Stomach (tissue), 9 donors: ENCODE results near the gene APRT. TPM values are rescaled to one million over a fixed set of nuclear protein-coding genes. Genes with fewer than 3 reads are reported as not detected.

Experiments
- DNase-seq, 2 donors: peaks; one replicate each; pipeline versions ENCODE4 v3.0.0 to v3.0.0-alpha.2; 2013 to 2019
- H3K27ac ChIP-seq, 5 donors: fragments of 200-600 bp in 4 of 5; sonication (generic) in 4 of 5; one replicate each; pipeline ENCODE4 v1.5.1; 2013 to 2019; ENCODE audit warnings: mild to moderate bottlenecking in 1 of 5, moderate library complexity in 1 of 5
- H3K27me3 ChIP-seq, 3 donors: fragments of 200-600 bp; sonication (generic); one replicate each; pipeline ENCODE4 v1.5.1; 2017 to 2019; ENCODE audit warnings: mixed run types in 1 of 3
- H3K36me3 ChIP-seq, 4 donors: fragments of 200-600 bp; sonication (generic); 1 replicate in 3 of 4; 2 replicates in 1 of 4; pipeline ENCODE4 v1.5.1; 2016 to 2019
- H3K4me1 ChIP-seq, 4 donors: fragments of 200-600 bp; sonication (generic); one replicate each; pipeline ENCODE4 v1.5.1; 2016 to 2019
- H3K4me3 ChIP-seq, 4 donors: fragments of 200-600 bp; sonication (generic) in 3 of 4; one replicate each; pipeline ENCODE4 v1.5.1; 2016 to 2019; ENCODE audit warnings: mild to moderate bottlenecking in 1 of 4
- H3K9me3 ChIP-seq, 4 donors: fragments of 200-600 bp; sonication (generic); one replicate each; pipeline ENCODE4 v1.5.1; 2016 to 2019
- CTCF ChIP-seq, 7 experiments: fragments of 450-650 bp in 4 of 7; fragments of 200-600 bp in 3 of 7; sonication (generic) in 3 of 7; IDR thresholded peaks; one replicate each; pipeline ENCODE4 v1.5.1; 2016 to 2019; ENCODE audit warnings: antibody characterized with exemption in 7 of 7, control low read depth in 2 of 7, mild to moderate bottlenecking in 1 of 7
- EP300 ChIP-seq: sonication (generic); formaldehyde crosslinking; IDR thresholded peaks from one replicate; pipeline ENCODE4 v1.6.1; 2017; ENCODE audit warnings: antibody characterized with exemption
- POLR2A ChIP-seq, 4 donors: fragments of 450-650 bp; IDR thresholded peaks; one replicate each; pipeline ENCODE4 v1.6.1; 2016; ENCODE audit warnings: antibody characterized with exemption in 4 of 4, control low read depth in 2 of 4, mild to moderate bottlenecking in 1 of 4, moderate library complexity in 1 of 4
- POLR2AphosphoS5 ChIP-seq, 3 donors: sonication (generic); formaldehyde crosslinking; IDR thresholded peaks; one replicate each; pipeline ENCODE4 v1.6.1; 2016; ENCODE audit warnings: antibody characterized with exemption in 3 of 3
- WGBS, 5 donors: extraction: QIAGEN DNeasy Blood & Tissue Kit in 3 of 5; methylation state at CpG; one replicate each; pipeline versions ENCODE4 v1.1.5 to v1.1.7; 2013 to 2018; 5-methylcytosine and 5-hydroxymethylcytosine counted together
- intact Hi-C: fragments of 100-400 bp; cut with DNase I; formaldehyde crosslinking; loops from one replicate; pipeline ENCODE4 v1.15.1; 2023; ENCODE audit warnings: low total_unique reads
- polyA plus RNA-seq, 3 donors: library from polyadenylated mRNA; stranded (reverse); fragments of 200-250 nt; gene quantifications; one replicate each; pipeline ENCODE4 v1.2.3, GENCODE V29; 2013
- total RNA-seq, 5 donors: library from RNA; depleted of rRNA; stranded (reverse); fragments of >200 nt; gene quantifications; one replicate each; pipeline versions ENCODE4 v1.1.0 to v1.2.3, GENCODE V29; 2014 to 2016
- donor health status: healthy with polysubstance abuse.
- donor health status: Bipolar disorder and iron deficiency.
- donor health status: healthy.

Gene APRT
- total and polyA plus RNA-seq, 8 donors: 18.1 to 340 (median 232) TPM

GRCh38 chr16:88857728-88858339 lies 46.1 kb upstream of the APRT start:
- no peaks in the 10 kb centered on the region for H3K27me3 ChIP-seq
- peaks cover 24 to 48% (median 44%) of the 10 kb centered on the region in 4 donors for H3K4me1 ChIP-seq
- no peaks in the 10 kb centered on the region for H3K9me3 ChIP-seq
- TF ChIP-seq CTCF (IDR thresholded peaks at IDR 0.05) (peak in 5 of 7 experiments; percentile 14 to 58 (median 48)), EP300 (no peak), POLR2A (IDR thresholded peaks at IDR 0.05) (no peak), POLR2AphosphoS5 (IDR thresholded peaks at IDR 0.05) (peak in 1 of 3 donors; percentile 38)
- intact Hi-C loops: no loop called here
- H3K27ac ChIP-seq: peak overlapping the region; percentile 89 to 94 (median 92)
- peak overlapping the region; percentile 95 to 99 (median 97) for H3K4me3 ChIP-seq
- WGBS, 5 donors: 13 to 16% (median 14%) methylated on average over 12 of the region's 12 CpGs
- peaks cover 33 to 57% (median 51%) of the 10 kb centered on the region in 4 donors for H3K36me3 ChIP-seq
- peak; percentile 76 to 92 for DNase-seq

- Histone ChIP-seq H3K9me3 (no peaks in the 10 kb centered on the region), H3K4me1 (peaks cover 24 to 48% (median 44%) of the 10 kb centered on the region in 4 donors), H3K27me3 (no peaks in the 10 kb centered on the region), H3K27ac (peak within 1 kb of the TSS; percentile 91 to 94 (median 92)), H3K36me3 (peaks cover 28 to 51% (median 43%) of the 10 kb centered on the region in 4 donors), H3K4me3 (peak within 1 kb of the TSS; percentile 95 to 99 (median 97))
- TF ChIP-seq CTCF (IDR thresholded peaks at IDR 0.05) (no peak), POLR2AphosphoS5 (IDR thresholded peaks at IDR 0.05) (peak; percentile 86 to 97 (median 92)), EP300 (no peak), POLR2A (IDR thresholded peaks at IDR 0.05) (peak in 1 of 4 donors; percentile 4)
- intact Hi-C loops: no loop called here
- 0 to 1% (median 0%) methylated on average over 38 to 87 of the region's 87 CpGs for WGBS, 5 donors
- DNase-seq: peak; percentile 99 to 100
These were observed 45.4 kb upstream of the APRT start, which contains the start of the genes GALNS and TRAPPC2L for GRCh38 chr16:88856828-88857727. Gene GALNS (minus strand): TSS chr16:88856947. CDS start chr16:88856877, 70 bp downstream. Gene TRAPPC2L (plus strand): TSS chr16:88857127. CDS start chr16:88857151, 24 bp downstream.

GRCh38 chr16:88856122-88856827 lies 44.5 kb upstream of the APRT start:
- Histone ChIP-seq H3K4me1 (peaks cover 24 to 48% (median 44%) of the 10 kb centered on the region in 4 donors), H3K4me3 (peak overlapping the region; percentile 95 to 99 (median 97)), H3K9me3 (no peaks in the 10 kb centered on the region), H3K36me3 (peaks cover 20 to 51% (median 41%) of the 10 kb centered on the region in 4 donors), H3K27ac (peak overlapping the region; percentile 91 to 94 (median 92)), H3K27me3 (no peaks in the 10 kb centered on the region)
- WGBS, 5 donors: 10 to 39% (median 16%) methylated on average over 14 to 49 of the region's 53 CpGs
- peak in 1 of 2 donors; percentile 49 for DNase-seq
- no peak for TF ChIP-seq CTCF (IDR thresholded peaks at IDR 0.05)
- no peak for TF ChIP-seq EP300
- intact Hi-C loops: no loop called here

GRCh38 chr16:88855736-88856121 lies 44.0 kb upstream of the APRT start:
- TF ChIP-seq POLR2AphosphoS5 (IDR thresholded peaks at IDR 0.05): no peak
- H3K4me3 ChIP-seq: peak overlapping the region; percentile 95 to 99 (median 97)
- no peak for DNase-seq
- WGBS, 5 donors: 80 to 88% (median 84%) methylated on average over 10 to 13 of the region's 13 CpGs
- intact Hi-C loops: no loop called here
- H3K36me3 ChIP-seq: peaks cover 14 to 51% (median 40%) of the 10 kb centered on the region in 4 donors
- H3K27me3 ChIP-seq: no peaks in the 10 kb centered on the region
- H3K27ac ChIP-seq: peak overlapping the region in 4 of 5 donors; percentile 91 to 94 (median 92)
- H3K4me1 ChIP-seq: peaks cover 24 to 48% (median 44%) of the 10 kb centered on the region in 4 donors
- no peaks in the 10 kb centered on the region for H3K9me3 ChIP-seq
